ENCODE data around the gene CD200. TPM values are rescaled to one million over a fixed set of nuclear protein-coding genes. Genes with fewer than 3 reads are reported as not detected.
A peak's percentile ranks its signal among the peaks of the same experiment; 100 is the strongest.

CD200 gene
- total and polyA plus RNA-seq, 11 donors: 0.26 to 23.9 (median 0.81) TPM

GRCh38 chr3:112298781-112299180 lies 34.2 kb upstream of the CD200 start:
- Histone ChIP-seq H3K9me3 (no peaks in the 10 kb centered on the region), H3K27me3 (no peaks in the 10 kb centered on the region), H3K27ac (no peak overlapping the region), H3K4me3 (no peak overlapping the region), H3K36me3 (no peaks in the 10 kb centered on the region), H3K4me1 (peaks cover 0 to 27% (median 8%) of the 10 kb centered on the region in 12 donors)
- DNase-seq (no peak), ATAC-seq (no peak)
- TF ChIP-seq POLR2A (IDR thresholded peaks at IDR 0.05) (no peak), CTCF (IDR thresholded peaks at IDR 0.05) (no peak)
- intact Hi-C loops (cut with DNase I): loop anchor here in 1 of 10 donors (10.0 kb wide), 1 partner anchor 174 kb away; no protein-coding TSS in a partner anchor

GRCh38 chr3:112302150-112302830 lies 30.7 kb upstream of the CD200 start:
- no peaks in the 10 kb centered on the region for H3K27me3 ChIP-seq
- DNase-seq (no peak), ATAC-seq (no peak)
- no peak overlapping the region for H3K27ac ChIP-seq
- no peaks in the 10 kb centered on the region for H3K36me3 ChIP-seq
- no peaks in the 10 kb centered on the region for H3K9me3 ChIP-seq
- H3K4me3 ChIP-seq: peak overlapping the region in 9 of 12 donors; percentile 44 to 66 (median 49)
- peaks cover 0 to 34% (median 14%) of the 10 kb centered on the region in 12 donors for H3K4me1 ChIP-seq
- TF ChIP-seq CTCF (IDR thresholded peaks at IDR 0.05) (no peak), POLR2A (IDR thresholded peaks at IDR 0.05) (no peak)
- 75 to 80% (median 78%) methylated on average over 11 of the region's 11 CpGs for WGBS, 4 donors
- intact Hi-C loops (cut with DNase I): no loop called here

- Histone ChIP-seq H3K9me3 (no peaks in the 10 kb centered on the region), H3K4me1 (peaks cover 0 to 25% (median 14%) of the 10 kb centered on the region in 12 donors), H3K4me3 (peak overlapping the region; percentile 9 to 66 (median 48)), H3K27ac (peak overlapping the region in 5 of 12 donors; percentile 8 to 39 (median 14)), H3K36me3 (no peaks in the 10 kb centered on the region), H3K27me3 (no peaks in the 10 kb centered on the region)
- TF ChIP-seq POLR2A (IDR thresholded peaks at IDR 0.05) (no peak), CTCF (IDR thresholded peaks at IDR 0.05) (no peak)
- DNase-seq (no peak), ATAC-seq (peak in 2 of 4 donors; percentile 12 to 13)
- 36 to 44% (median 38%) methylated on average over 12 of the region's 12 CpGs for WGBS, 4 donors
- intact Hi-C loops (cut with DNase I): no loop called here
Observed at GRCh38 chr3:112302881-112303763, 29.8 kb upstream of the CD200 start.

- Histone ChIP-seq H3K4me3 (peak overlapping the region; percentile 9 to 66 (median 48)), H3K27me3 (no peaks in the 10 kb centered on the region), H3K36me3 (no peaks in the 10 kb centered on the region), H3K9me3 (no peaks in the 10 kb centered on the region), H3K27ac (peak overlapping the region in 5 of 12 donors; percentile 8 to 39 (median 14)), H3K4me1 (peaks cover 0 to 20% (median 14%) of the 10 kb centered on the region in 12 donors)
- 3 to 10% (median 8%) methylated on average over 11 of the region's 11 CpGs for WGBS, 4 donors
- ATAC-seq (peak in 3 of 4 donors; percentile 42 to 58 (median 55)), DNase-seq (peak in 1 of 5 donors; percentile 24)
- intact Hi-C loops (cut with DNase I): no loop called here
- no peak for TF ChIP-seq POLR2A (IDR thresholded peaks at IDR 0.05)
- TF ChIP-seq CTCF (IDR thresholded peaks at IDR 0.05): no peak
Observed at GRCh38 chr3:112303764-112304325, 29.1 kb upstream of the CD200 start.

Data from heart left ventricle (tissue), 16 donors.